ENCODE data around the gene FGGY. TPM values are rescaled to one million over a fixed set of nuclear protein-coding genes. Genes with fewer than 3 reads are reported as not detected.
"Not testable (repeated sequence)": the region's sequence is repeated elsewhere in the genome, so short reads cannot be mapped to it uniquely, and the experiment has no call there.

The FGGY gene
- total RNA-seq, 4 donors from 2014 or later: 12.4 to 17.5 (median 16.1) TPM

GRCh38 chr1:59570524-59570923 lies 273.6 kb downstream of the FGGY start:
- no peak overlapping the region for H3K27ac ChIP-seq
- WGBS: 80% methylated on average over 3 of the region's 3 CpGs
- DNase-seq (ENCODE audit: low spot score in 2 of 2): no peak

GRCh38 chr1:59574085-59574484 lies 277.2 kb downstream of the FGGY start:
- Histone ChIP-seq H3K27me3 (no peaks in the 10 kb centered on the region), H3K36me3 (no peaks in the 10 kb centered on the region), H3K9me3 (no peaks in the 10 kb centered on the region), H3K27ac (no peak overlapping the region), H3K4me3 (no peak overlapping the region), H3K4me1 (peaks cover 4% of the 10 kb centered on the region)
- no peak for DNase-seq (ENCODE audit: low spot score in 2 of 2)
- no peak for TF ChIP-seq CTCF (IDR thresholded peaks at IDR 0.05)
- TF ChIP-seq POLR2AphosphoS5 (IDR thresholded peaks at IDR 0.05): no peak
- no peak for TF ChIP-seq EP300 (IDR thresholded peaks at IDR 0.05)
- no peak for TF ChIP-seq POLR2A (IDR thresholded peaks at IDR 0.05)
- WGBS: 73% methylated on average over 2 of the region's 2 CpGs

More at GRCh38 chr1:59570524-59570923, 273.6 kb downstream of the FGGY start:
- H3K27me3 ChIP-seq: no peaks in the 10 kb centered on the region
- peaks cover 8% of the 10 kb centered on the region for H3K4me1 ChIP-seq
- H3K36me3 ChIP-seq: no peaks in the 10 kb centered on the region
- no peaks in the 10 kb centered on the region for H3K9me3 ChIP-seq
- no peak for TF ChIP-seq CTCF (IDR thresholded peaks at IDR 0.05)
- no peak for TF ChIP-seq POLR2A (IDR thresholded peaks at IDR 0.05)
- TF ChIP-seq EP300 (IDR thresholded peaks at IDR 0.05): no peak
- TF ChIP-seq POLR2AphosphoS5 (IDR thresholded peaks at IDR 0.05): no peak
- H3K4me3 ChIP-seq: no peak overlapping the region

GRCh38 chr1:59577774-59578173 lies 280.9 kb downstream of the FGGY start:
- no peak overlapping the region for H3K27ac ChIP-seq
- no peak for DNase-seq (ENCODE audit: low spot score in 2 of 2)
- H3K4me1 ChIP-seq: no peaks in the 10 kb centered on the region
- TF ChIP-seq EP300 (IDR thresholded peaks at IDR 0.05) (no peak), POLR2A (IDR thresholded peaks at IDR 0.05) (no peak), POLR2AphosphoS5 (IDR thresholded peaks at IDR 0.05) (no peak), CTCF (IDR thresholded peaks at IDR 0.05) (no peak)
- H3K27me3 ChIP-seq: no peaks in the 10 kb centered on the region
- H3K9me3 ChIP-seq: no peaks in the 10 kb centered on the region
- no peak overlapping the region for H3K4me3 ChIP-seq
- WGBS: 93% methylated on average over 4 of the region's 4 CpGs
- H3K36me3 ChIP-seq: no peaks in the 10 kb centered on the region

- WGBS: 94% methylated on average over 1 of the region's 1 CpG
- TF ChIP-seq CTCF (IDR thresholded peaks at IDR 0.05) (no peak), POLR2AphosphoS5 (IDR thresholded peaks at IDR 0.05) (no peak), POLR2A (IDR thresholded peaks at IDR 0.05) (no peak), EP300 (IDR thresholded peaks at IDR 0.05) (no peak)
- DNase-seq (ENCODE audit: low spot score in 2 of 2): no peak
- Histone ChIP-seq H3K4me1 (no peaks in the 10 kb centered on the region), H3K27ac (no peak overlapping the region), H3K4me3 (no peak overlapping the region), H3K27me3 (no peaks in the 10 kb centered on the region), H3K9me3 (no peaks in the 10 kb centered on the region), H3K36me3 (no peaks in the 10 kb centered on the region)
These were observed 282.3 kb downstream of the FGGY start for GRCh38 chr1:59579222-59579621.

GRCh38 chr1:59580257-59580656 lies 283.4 kb downstream of the FGGY start:
- no peaks in the 10 kb centered on the region for H3K4me1 ChIP-seq
- no peaks in the 10 kb centered on the region for H3K9me3 ChIP-seq
- TF ChIP-seq POLR2AphosphoS5 (IDR thresholded peaks at IDR 0.05) (no peak), EP300 (IDR thresholded peaks at IDR 0.05) (no peak), POLR2A (IDR thresholded peaks at IDR 0.05) (no peak), CTCF (IDR thresholded peaks at IDR 0.05) (no peak)
- H3K27me3 ChIP-seq: no peaks in the 10 kb centered on the region
- no peak for DNase-seq (ENCODE audit: low spot score in 2 of 2)
- H3K36me3 ChIP-seq: no peaks in the 10 kb centered on the region
- H3K4me3 ChIP-seq: no peak overlapping the region
- H3K27ac ChIP-seq: no peak overlapping the region
- WGBS: 88% methylated on average over 4 of the region's 4 CpGs

GRCh38 chr1:59592410-59592809 lies 295.5 kb downstream of the FGGY start:
- H3K4me3 ChIP-seq; H3K9me3 ChIP-seq; DNase-seq (ENCODE audit: low spot score in 2 of 2); H3K36me3 ChIP-seq; H3K27ac ChIP-seq; H3K27me3 ChIP-seq: not testable (repeated sequence)
- peaks cover 18% of the 10 kb centered on the region for H3K4me1 ChIP-seq
- 100% methylated on average over 2 of the region's 2 CpGs for WGBS
